ENCODE results near the gene NDUFV3.

DNA sequence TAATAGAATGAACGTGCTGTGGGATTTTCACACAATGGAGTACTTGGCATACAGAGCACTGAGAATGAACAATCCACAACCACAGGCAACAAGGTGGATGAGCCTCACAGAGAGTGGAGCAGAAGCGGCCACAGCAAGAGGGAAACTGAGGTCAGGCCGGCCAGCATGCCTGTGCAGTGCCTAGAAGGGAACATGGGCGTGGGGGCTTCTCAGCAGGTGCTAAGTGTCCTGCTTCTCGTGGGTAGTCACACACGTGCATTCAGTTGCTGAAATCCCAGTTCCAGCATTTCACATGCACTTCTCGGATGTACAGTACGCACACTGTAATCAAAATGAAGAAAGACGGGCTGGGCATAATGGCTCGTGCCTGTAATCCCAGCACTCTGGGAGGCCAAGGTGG is 46.9 kb upstream of the NDUFV3 start:
- TF ChIP-seq, protein P1, sequence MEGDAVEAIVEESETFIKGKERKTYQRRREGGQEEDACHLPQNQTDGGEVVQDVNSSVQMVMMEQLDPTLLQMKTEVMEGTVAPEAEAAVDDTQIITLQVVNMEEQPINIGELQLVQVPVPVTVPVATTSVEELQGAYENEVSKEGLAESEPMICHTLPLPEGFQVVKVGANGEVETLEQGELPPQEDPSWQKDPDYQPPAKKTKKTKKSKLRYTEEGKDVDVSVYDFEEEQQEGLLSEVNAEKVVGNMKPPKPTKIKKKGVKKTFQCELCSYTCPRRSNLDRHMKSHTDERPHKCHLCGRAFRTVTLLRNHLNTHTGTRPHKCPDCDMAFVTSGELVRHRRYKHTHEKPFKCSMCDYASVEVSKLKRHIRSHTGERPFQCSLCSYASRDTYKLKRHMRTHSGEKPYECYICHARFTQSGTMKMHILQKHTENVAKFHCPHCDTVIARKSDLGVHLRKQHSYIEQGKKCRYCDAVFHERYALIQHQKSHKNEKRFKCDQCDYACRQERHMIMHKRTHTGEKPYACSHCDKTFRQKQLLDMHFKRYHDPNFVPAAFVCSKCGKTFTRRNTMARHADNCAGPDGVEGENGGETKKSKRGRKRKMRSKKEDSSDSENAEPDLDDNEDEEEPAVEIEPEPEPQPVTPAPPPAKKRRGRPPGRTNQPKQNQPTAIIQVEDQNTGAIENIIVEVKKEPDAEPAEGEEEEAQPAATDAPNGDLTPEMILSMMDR (IDR thresholded peaks at IDR 0.05; ENCODE audit: low read depth, low read length, poor library complexity, severe bottlenecking): no peak
- no peak for TF ChIP-seq EZH2phosphoT487 (IDR thresholded peaks at IDR 0.05; ENCODE audit: borderline replicate concordance, low read length)
